KMS-11 (cell line): ENCODE data around the gene PLEKHM3.

Source experiments
- H2AFZ ChIP-seq: fragments of 200-600 bp; sonication (generic); 2 replicates; pipeline ENCODE4 v1.6.1; 2016; ENCODE audit warnings: antibody characterized with exemption, mixed run types, low read depth
- H3K27ac ChIP-seq: fragments of 200-600 bp; sonication (generic); 2 replicates; pipeline ENCODE4 v1.6.1; 2016; ENCODE audit warnings: mild to moderate bottlenecking, mixed run types
- H3K27me3 ChIP-seq: fragments of 200-600 bp; sonication (generic); 2 replicates; pipeline ENCODE4 v1.6.1; 2017; ENCODE audit warnings: mild to moderate bottlenecking, low read depth, mixed run types, moderate library complexity; ENCODE audit not compliant: insufficient read depth
- H3K36me3 ChIP-seq: fragments of 200-600 bp; sonication (generic); 2 replicates; pipeline ENCODE4 v1.6.1; 2017; ENCODE audit warnings: mild to moderate bottlenecking, mixed run types; ENCODE audit not compliant: insufficient read depth
- H3K4me1 ChIP-seq: fragments of 200-600 bp; sonication (generic); 2 replicates; pipeline ENCODE4 v1.6.1; 2016; ENCODE audit warnings: mild to moderate bottlenecking, low read depth, mixed run types; ENCODE audit not compliant: poor library complexity, severe bottlenecking
- H3K4me2 ChIP-seq: fragments of 200-600 bp; sonication (generic); 2 replicates; pipeline ENCODE4 v1.7.0; 2016; ENCODE audit warnings: mild to moderate bottlenecking, mixed run types
- H3K4me3 ChIP-seq: fragments of 200-600 bp; sonication (generic); IDR thresholded peaks from 2 replicates; pipeline ENCODE4 v1.6.1; 2017; ENCODE audit warnings: low read depth, low read length, mixed read lengths; ENCODE audit not compliant: insufficient read depth
- H3K79me2 ChIP-seq: fragments of 200-600 bp; sonication (generic); 2 replicates; pipeline ENCODE4 v1.6.1; 2016; ENCODE audit warnings: low read depth, mixed run types; ENCODE audit not compliant: insufficient read depth
- H3K9ac ChIP-seq: fragments of 200-600 bp; sonication (generic); 2 replicates; pipeline ENCODE4 v1.6.1; 2016; ENCODE audit warnings: mild to moderate bottlenecking, mixed run types
- H4K20me1 ChIP-seq: fragments of 200-600 bp; sonication (generic); 2 replicates; pipeline ENCODE4 v1.6.1; 2016; ENCODE audit warnings: mild to moderate bottlenecking, mixed run types; ENCODE audit not compliant: insufficient read depth
- CTCF ChIP-seq: fragments of 200-600 bp; sonication (generic); conservative IDR thresholded peaks from 2 replicates; pipeline ENCODE4 v1.6.1; 2017; ENCODE audit warnings: low read depth, mild to moderate bottlenecking, antibody characterized with exemption, low read length, moderate library complexity, mixed read lengths

Gene PLEKHM3

DNA sequence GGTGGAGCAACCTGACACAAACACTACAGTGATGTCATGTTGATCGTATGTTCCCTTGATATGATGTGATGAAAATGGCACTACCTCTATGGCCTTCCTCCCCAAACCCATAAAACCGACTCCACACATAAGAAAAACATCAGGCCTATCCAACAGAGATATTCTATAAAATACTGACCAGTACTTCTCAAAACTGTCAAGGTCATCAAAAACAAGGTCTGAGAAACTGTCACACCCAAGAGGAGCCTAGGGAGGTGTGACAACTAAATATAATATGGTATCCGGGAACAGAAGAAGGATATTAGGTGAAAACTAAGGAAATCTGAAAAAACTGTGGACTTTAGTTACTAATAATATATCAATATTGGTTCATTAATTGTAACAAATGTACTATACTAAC lies 169.7 kb downstream of the PLEKHM3 start:
- Histone ChIP-seq H3K9ac (no peak overlapping the region), H3K4me1 (no peaks in the 10 kb centered on the region), H3K27ac (no peak overlapping the region), H3K4me3 (no peak overlapping the region), H3K4me2 (no peak overlapping the region), H2AFZ (no peak overlapping the region), H3K79me2 (no peaks in the 10 kb centered on the region), H4K20me1 (no peaks in the 10 kb centered on the region), H3K36me3 (no peaks in the 10 kb centered on the region), H3K27me3 (no peaks in the 10 kb centered on the region)
- TF ChIP-seq CTCF: no peak

DNA sequence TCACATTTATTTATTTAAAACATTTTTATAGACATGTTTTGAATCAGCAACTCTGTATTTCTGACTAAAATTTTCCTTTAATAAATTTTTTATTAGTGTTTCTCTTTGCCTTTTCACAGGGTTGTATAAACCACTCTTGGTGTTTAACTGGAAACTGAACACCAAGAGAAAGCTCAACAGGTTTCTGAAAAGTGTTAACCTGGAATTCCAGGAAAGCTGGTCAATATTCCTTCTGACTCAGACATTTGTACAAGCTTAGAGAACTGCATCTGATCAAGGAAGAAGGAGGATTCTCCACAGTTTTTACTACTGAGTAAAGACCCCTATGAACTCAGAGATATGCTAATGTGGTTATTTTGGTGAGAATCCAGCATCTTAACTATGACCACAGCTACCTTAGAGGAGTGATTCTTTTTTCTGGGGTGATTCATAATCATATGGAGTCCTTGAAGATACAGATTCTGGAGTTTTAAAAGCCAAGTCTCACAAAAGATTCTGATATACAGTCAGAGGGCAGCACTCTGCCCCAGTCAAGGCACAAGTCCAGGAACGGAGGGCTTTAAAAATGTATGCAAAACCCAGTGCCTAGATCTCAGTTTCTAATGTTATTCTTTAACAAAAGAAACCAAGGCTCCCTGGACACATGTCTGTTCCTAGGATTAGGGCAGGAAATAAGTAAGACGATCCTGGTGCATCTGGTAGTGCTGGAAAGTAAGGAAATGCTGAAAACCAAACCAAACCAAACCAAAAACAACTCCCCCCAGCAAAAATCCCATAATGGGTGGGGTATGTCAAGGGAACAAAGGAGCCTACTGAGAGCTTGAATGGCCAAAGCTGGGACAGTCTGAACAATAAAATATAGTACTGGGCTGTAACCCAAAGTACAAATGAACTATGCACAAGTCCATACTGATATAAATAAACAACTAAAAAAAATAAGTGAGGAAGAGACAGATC lies 170.6 kb downstream of the PLEKHM3 start:
- TF ChIP-seq CTCF: no peak
- no peak overlapping the region for H3K27ac ChIP-seq
- no peaks in the 10 kb centered on the region for H3K79me2 ChIP-seq

DNA sequence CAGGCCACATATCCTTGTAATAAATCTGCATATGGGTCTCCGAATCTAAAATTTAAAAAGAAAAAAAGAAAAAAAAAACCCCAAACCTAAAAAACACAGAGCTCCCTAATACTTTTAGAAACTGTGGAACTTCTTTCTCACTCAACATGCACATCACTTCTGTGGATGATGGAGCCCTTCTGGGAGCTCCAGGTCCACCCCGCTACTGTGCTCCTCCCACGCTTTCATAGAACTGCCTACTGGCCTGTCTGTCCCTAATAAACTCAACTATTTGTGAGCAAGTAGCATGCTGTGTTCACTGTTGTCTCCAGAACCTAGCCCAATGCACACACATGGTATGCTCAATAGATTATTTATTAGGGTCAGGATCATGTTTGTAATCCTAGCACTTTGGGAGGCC lies 172.5 kb downstream of the PLEKHM3 start:
- no peak overlapping the region for H3K9ac ChIP-seq
- no peaks in the 10 kb centered on the region for H3K36me3 ChIP-seq
- no peaks in the 10 kb centered on the region for H3K4me1 ChIP-seq
- no peaks in the 10 kb centered on the region for H3K79me2 ChIP-seq
- H3K27ac ChIP-seq: no peak overlapping the region
- no peak for TF ChIP-seq CTCF
- no peaks in the 10 kb centered on the region for H3K27me3 ChIP-seq
- H3K4me3 ChIP-seq: no peak overlapping the region
- H2AFZ ChIP-seq: no peak overlapping the region
- no peak overlapping the region for H3K4me2 ChIP-seq
- H4K20me1 ChIP-seq: no peaks in the 10 kb centered on the region

More for the DNA sequence above, 170.6 kb downstream of the PLEKHM3 start:
- Histone ChIP-seq H3K4me1 (no peaks in the 10 kb centered on the region), H3K36me3 (no peaks in the 10 kb centered on the region), H3K4me2 (no peak overlapping the region), H3K27me3 (no peaks in the 10 kb centered on the region), H3K4me3 (no peak overlapping the region), H3K9ac (no peak overlapping the region), H4K20me1 (no peaks in the 10 kb centered on the region), H2AFZ (no peak overlapping the region)

DNA sequence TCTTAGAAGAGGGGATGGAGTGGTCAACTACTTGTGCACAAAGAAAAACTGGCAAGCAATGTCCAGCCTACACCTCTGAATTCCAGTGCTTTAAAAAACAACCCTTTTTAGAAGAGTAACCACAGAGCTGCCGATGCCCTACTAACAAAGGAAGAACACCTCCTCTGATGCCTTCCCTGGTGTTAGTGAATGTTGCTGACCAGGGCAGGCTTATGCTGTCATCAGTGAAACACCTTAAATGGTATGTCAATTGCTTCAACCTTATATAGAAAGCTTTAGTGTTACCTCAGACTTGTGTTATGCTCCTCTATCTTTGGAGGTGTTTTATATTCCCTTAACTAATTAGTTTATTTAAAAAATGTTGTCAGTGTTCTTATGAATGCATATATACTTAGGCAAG lies 175.9 kb downstream of the PLEKHM3 start:
- H3K36me3 ChIP-seq: no peaks in the 10 kb centered on the region
- TF ChIP-seq CTCF: no peak
- no peak overlapping the region for H2AFZ ChIP-seq
- no peaks in the 10 kb centered on the region for H3K27me3 ChIP-seq
- H4K20me1 ChIP-seq: no peaks in the 10 kb centered on the region
- H3K79me2 ChIP-seq: no peaks in the 10 kb centered on the region
- H3K27ac ChIP-seq: no peak overlapping the region
- no peaks in the 10 kb centered on the region for H3K4me1 ChIP-seq
- H3K9ac ChIP-seq: no peak overlapping the region
- no peak overlapping the region for H3K4me2 ChIP-seq
- no peak overlapping the region for H3K4me3 ChIP-seq
